Neural cell (in vitro differentiated cells): ENCODE results near the gene EEF1AKMT3.

Source experiments
- EP300 ChIP-seq: fragments of 450-650 bp; conservative IDR thresholded peaks from 2 replicates; pipeline ENCODE4 v1.6.1; 2014; ENCODE audit warnings: antibody characterized with exemption, mild to moderate bottlenecking, moderate library complexity; ENCODE audit not compliant: poor library complexity, severe bottlenecking
- EZH2 ChIP-seq: fragments of 200-600, 300-800 bp; shearing (Covaris generic), sonication (generic); IDR thresholded peaks from 2 replicates; pipeline ENCODE4 v1.6.1; 2014; ENCODE audit warnings: antibody characterized with exemption, low read length, borderline replicate concordance, mild to moderate bottlenecking; ENCODE audit not compliant: insufficient read depth, poor library complexity, severe bottlenecking
- MXI1 ChIP-seq: fragments of 450-650 bp; conservative IDR thresholded peaks from 2 replicates; pipeline ENCODE4 v1.6.1; 2014; ENCODE audit warnings: antibody characterized with exemption, mild to moderate bottlenecking; ENCODE audit not compliant: poor library complexity, severe bottlenecking
- POLR2AphosphoS5 ChIP-seq: IDR thresholded peaks from 2 replicates; pipeline ENCODE4 v1.6.1; 2012
- REST ChIP-seq: IDR thresholded peaks from 2 replicates; pipeline ENCODE4 v1.6.1; 2012; ENCODE audit warnings: borderline replicate concordance
- SMC3 ChIP-seq: fragments of 450-650 bp; conservative IDR thresholded peaks from 2 replicates; pipeline ENCODE4 v1.6.1; 2014; ENCODE audit warnings: antibody characterized with exemption, mild to moderate bottlenecking, moderate library complexity; ENCODE audit not compliant: poor library complexity
- TF ChIP-seq, protein P1 (sequence below): fragments of 450-650 bp; IDR thresholded peaks from 2 replicates; pipeline ENCODE4 v1.5.1; 2014; ENCODE audit warnings: antibody characterized with exemption, mild to moderate bottlenecking, moderate library complexity; ENCODE audit not compliant: poor library complexity, severe bottlenecking

- TF ChIP-seq, protein P1, sequence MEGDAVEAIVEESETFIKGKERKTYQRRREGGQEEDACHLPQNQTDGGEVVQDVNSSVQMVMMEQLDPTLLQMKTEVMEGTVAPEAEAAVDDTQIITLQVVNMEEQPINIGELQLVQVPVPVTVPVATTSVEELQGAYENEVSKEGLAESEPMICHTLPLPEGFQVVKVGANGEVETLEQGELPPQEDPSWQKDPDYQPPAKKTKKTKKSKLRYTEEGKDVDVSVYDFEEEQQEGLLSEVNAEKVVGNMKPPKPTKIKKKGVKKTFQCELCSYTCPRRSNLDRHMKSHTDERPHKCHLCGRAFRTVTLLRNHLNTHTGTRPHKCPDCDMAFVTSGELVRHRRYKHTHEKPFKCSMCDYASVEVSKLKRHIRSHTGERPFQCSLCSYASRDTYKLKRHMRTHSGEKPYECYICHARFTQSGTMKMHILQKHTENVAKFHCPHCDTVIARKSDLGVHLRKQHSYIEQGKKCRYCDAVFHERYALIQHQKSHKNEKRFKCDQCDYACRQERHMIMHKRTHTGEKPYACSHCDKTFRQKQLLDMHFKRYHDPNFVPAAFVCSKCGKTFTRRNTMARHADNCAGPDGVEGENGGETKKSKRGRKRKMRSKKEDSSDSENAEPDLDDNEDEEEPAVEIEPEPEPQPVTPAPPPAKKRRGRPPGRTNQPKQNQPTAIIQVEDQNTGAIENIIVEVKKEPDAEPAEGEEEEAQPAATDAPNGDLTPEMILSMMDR = no peak
- TF ChIP-seq REST (no peak), MXI1 (no peak), SMC3 (no peak), EP300 (no peak), POLR2AphosphoS5 (no peak), EZH2 (no peak)
Observed at GRCh38 chr12:57781244-57781643, 8.8 kb downstream of the EEF1AKMT3 start.
